ENCODE data around the gene GSN.

GSN gene

GRCh38 chr9:121246821-121247561, 21.0 kb upstream of the GSN start:
- peaks cover 0 to 19% (median 3%) of the 10 kb centered on the region in 4 donors for H3K4me1 ChIP-seq
- no peaks in the 10 kb centered on the region for H3K9me3 ChIP-seq
- H3K27me3 ChIP-seq = no peaks in the 10 kb centered on the region
- no peak overlapping the region for H3K4me3 ChIP-seq
- no peak for DNase-seq
- no peaks in the 10 kb centered on the region for H3K36me3 ChIP-seq
- no peak for TF ChIP-seq CTCF (IDR thresholded peaks at IDR 0.05)
- no peak overlapping the region for H3K27ac ChIP-seq
- intact Hi-C loops (cut with DNase I; ENCODE audit: low total_unique reads) = no loop called here

- Histone ChIP-seq H3K9me3 (no peaks in the 10 kb centered on the region), H3K36me3 (no peaks in the 10 kb centered on the region), H3K4me1 (peaks cover 0 to 8% (median 0%) of the 10 kb centered on the region in 4 donors), H3K27me3 (no peaks in the 10 kb centered on the region), H3K27ac (no peak overlapping the region), H3K4me3 (no peak overlapping the region)
- intact Hi-C loops (cut with DNase I; ENCODE audit: low total_unique reads) = no loop called here
- no peak for DNase-seq
- TF ChIP-seq CTCF (IDR thresholded peaks at IDR 0.05) = no peak
Measured at GRCh38 chr9:121249563-121249962, 18.4 kb upstream of the GSN start.

- TF ChIP-seq CTCF (IDR thresholded peaks at IDR 0.05) = no peak
- intact Hi-C loops (cut with DNase I; ENCODE audit: low total_unique reads) = no loop called here
- Histone ChIP-seq H3K4me3 (no peak overlapping the region), H3K36me3 (no peaks in the 10 kb centered on the region), H3K9me3 (no peaks in the 10 kb centered on the region), H3K27me3 (no peaks in the 10 kb centered on the region), H3K27ac (no peak overlapping the region), H3K4me1 (peaks cover 0 to 3% (median 0%) of the 10 kb centered on the region in 4 donors)
- no peak for DNase-seq
Measured at GRCh38 chr9:121252104-121252851, 15.7 kb upstream of the GSN start.

- Histone ChIP-seq H3K27ac (no peak overlapping the region), H3K4me3 (no peak overlapping the region)
Measured at GRCh38 chr9:121253162-121253561, 14.8 kb upstream of the GSN start.

GRCh38 chr9:121253821-121254501, 14.0 kb upstream of the GSN start:
- no peaks in the 10 kb centered on the region for H3K36me3 ChIP-seq
- intact Hi-C loops (cut with DNase I; ENCODE audit: low total_unique reads) = no loop called here

More at GRCh38 chr9:121253162-121253561, 14.8 kb upstream of the GSN start:
- H3K27me3 ChIP-seq = no peaks in the 10 kb centered on the region
- no peaks in the 10 kb centered on the region for H3K36me3 ChIP-seq
- no peak for DNase-seq
- no peaks in the 10 kb centered on the region for H3K4me1 ChIP-seq
- intact Hi-C loops (cut with DNase I; ENCODE audit: low total_unique reads) = no loop called here
- TF ChIP-seq CTCF (IDR thresholded peaks at IDR 0.05) = no peak
- H3K9me3 ChIP-seq = no peaks in the 10 kb centered on the region

More at GRCh38 chr9:121253821-121254501, 14.0 kb upstream of the GSN start:
- Histone ChIP-seq H3K27ac (no peak overlapping the region), H3K27me3 (no peaks in the 10 kb centered on the region), H3K4me1 (no peaks in the 10 kb centered on the region), H3K9me3 (no peaks in the 10 kb centered on the region), H3K4me3 (no peak overlapping the region)
- no peak for DNase-seq
- TF ChIP-seq CTCF (IDR thresholded peaks at IDR 0.05) = no peak
